ENCODE results near the gene ACVR1. TPM values are rescaled to one million over a fixed set of nuclear protein-coding genes. Genes with fewer than 3 reads are reported as not detected.

ACVR1 gene
- total and polyA plus RNA-seq, 9 of the 15 experiments (the other 6 are each of a cell fraction or from before 2014, with no cell fraction given), result 3.8 to 14.3 (median 6.9) TPM

- TF ChIP-seq, protein P1, sequence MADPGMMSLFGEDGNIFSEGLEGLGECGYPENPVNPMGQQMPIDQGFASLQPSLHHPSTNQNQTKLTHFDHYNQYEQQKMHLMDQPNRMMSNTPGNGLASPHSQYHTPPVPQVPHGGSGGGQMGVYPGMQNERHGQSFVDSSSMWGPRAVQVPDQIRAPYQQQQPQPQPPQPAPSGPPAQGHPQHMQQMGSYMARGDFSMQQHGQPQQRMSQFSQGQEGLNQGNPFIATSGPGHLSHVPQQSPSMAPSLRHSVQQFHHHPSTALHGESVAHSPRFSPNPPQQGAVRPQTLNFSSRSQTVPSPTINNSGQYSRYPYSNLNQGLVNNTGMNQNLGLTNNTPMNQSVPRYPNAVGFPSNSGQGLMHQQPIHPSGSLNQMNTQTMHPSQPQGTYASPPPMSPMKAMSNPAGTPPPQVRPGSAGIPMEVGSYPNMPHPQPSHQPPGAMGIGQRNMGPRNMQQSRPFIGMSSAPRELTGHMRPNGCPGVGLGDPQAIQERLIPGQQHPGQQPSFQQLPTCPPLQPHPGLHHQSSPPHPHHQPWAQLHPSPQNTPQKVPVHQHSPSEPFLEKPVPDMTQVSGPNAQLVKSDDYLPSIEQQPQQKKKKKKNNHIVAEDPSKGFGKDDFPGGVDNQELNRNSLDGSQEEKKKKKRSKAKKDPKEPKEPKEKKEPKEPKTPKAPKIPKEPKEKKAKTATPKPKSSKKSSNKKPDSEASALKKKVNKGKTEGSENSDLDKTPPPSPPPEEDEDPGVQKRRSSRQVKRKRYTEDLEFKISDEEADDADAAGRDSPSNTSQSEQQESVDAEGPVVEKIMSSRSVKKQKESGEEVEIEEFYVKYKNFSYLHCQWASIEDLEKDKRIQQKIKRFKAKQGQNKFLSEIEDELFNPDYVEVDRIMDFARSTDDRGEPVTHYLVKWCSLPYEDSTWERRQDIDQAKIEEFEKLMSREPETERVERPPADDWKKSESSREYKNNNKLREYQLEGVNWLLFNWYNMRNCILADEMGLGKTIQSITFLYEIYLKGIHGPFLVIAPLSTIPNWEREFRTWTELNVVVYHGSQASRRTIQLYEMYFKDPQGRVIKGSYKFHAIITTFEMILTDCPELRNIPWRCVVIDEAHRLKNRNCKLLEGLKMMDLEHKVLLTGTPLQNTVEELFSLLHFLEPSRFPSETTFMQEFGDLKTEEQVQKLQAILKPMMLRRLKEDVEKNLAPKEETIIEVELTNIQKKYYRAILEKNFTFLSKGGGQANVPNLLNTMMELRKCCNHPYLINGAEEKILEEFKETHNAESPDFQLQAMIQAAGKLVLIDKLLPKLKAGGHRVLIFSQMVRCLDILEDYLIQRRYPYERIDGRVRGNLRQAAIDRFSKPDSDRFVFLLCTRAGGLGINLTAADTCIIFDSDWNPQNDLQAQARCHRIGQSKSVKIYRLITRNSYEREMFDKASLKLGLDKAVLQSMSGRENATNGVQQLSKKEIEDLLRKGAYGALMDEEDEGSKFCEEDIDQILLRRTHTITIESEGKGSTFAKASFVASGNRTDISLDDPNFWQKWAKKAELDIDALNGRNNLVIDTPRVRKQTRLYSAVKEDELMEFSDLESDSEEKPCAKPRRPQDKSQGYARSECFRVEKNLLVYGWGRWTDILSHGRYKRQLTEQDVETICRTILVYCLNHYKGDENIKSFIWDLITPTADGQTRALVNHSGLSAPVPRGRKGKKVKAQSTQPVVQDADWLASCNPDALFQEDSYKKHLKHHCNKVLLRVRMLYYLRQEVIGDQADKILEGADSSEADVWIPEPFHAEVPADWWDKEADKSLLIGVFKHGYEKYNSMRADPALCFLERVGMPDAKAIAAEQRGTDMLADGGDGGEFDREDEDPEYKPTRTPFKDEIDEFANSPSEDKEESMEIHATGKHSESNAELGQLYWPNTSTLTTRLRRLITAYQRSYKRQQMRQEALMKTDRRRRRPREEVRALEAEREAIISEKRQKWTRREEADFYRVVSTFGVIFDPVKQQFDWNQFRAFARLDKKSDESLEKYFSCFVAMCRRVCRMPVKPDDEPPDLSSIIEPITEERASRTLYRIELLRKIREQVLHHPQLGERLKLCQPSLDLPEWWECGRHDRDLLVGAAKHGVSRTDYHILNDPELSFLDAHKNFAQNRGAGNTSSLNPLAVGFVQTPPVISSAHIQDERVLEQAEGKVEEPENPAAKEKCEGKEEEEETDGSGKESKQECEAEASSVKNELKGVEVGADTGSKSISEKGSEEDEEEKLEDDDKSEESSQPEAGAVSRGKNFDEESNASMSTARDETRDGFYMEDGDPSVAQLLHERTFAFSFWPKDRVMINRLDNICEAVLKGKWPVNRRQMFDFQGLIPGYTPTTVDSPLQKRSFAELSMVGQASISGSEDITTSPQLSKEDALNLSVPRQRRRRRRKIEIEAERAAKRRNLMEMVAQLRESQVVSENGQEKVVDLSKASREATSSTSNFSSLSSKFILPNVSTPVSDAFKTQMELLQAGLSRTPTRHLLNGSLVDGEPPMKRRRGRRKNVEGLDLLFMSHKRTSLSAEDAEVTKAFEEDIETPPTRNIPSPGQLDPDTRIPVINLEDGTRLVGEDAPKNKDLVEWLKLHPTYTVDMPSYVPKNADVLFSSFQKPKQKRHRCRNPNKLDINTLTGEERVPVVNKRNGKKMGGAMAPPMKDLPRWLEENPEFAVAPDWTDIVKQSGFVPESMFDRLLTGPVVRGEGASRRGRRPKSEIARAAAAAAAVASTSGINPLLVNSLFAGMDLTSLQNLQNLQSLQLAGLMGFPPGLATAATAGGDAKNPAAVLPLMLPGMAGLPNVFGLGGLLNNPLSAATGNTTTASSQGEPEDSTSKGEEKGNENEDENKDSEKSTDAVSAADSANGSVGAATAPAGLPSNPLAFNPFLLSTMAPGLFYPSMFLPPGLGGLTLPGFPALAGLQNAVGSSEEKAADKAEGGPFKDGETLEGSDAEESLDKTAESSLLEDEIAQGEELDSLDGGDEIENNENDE (IDR thresholded peaks at IDR 0.05; ENCODE audit: low read depth, low read length), result no peak
- no peak for TF ChIP-seq NEUROD1 (IDR thresholded peaks at IDR 0.05; ENCODE audit: borderline replicate concordance, low read depth, low read length, partially characterized antibody)
- TF ChIP-seq FOXJ2 (tag; IDR thresholded peaks at IDR 0.05), result no peak
- TF ChIP-seq SPI1 (IDR thresholded peaks at IDR 0.05; ENCODE audit: borderline replicate concordance, low read depth, low read length), result no peak
- no peak for TF ChIP-seq ZBED1 (IDR thresholded peaks at IDR 0.05)
- TF ChIP-seq PKNOX1 (IDR thresholded peaks at IDR 0.05), result no peak
- TF ChIP-seq TCF7L2 (IDR thresholded peaks at IDR 0.05; ENCODE audit: low read depth, low read length), result no peak
- TF ChIP-seq, protein P2, sequence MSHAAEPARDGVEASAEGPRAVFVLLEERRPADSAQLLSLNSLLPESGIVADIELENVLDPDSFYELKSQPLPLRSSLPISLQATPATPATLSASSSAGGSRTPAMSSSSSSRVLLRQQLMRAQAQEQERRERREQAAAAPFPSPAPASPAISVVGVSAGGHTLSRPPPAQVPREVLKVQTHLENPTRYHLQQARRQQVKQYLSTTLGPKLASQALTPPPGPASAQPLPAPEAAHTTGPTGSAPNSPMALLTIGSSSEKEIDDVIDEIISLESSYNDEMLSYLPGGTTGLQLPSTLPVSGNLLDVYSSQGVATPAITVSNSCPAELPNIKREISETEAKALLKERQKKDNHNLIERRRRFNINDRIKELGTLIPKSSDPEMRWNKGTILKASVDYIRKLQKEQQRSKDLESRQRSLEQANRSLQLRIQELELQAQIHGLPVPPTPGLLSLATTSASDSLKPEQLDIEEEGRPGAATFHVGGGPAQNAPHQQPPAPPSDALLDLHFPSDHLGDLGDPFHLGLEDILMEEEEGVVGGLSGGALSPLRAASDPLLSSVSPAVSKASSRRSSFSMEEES (CRISPR knock-in tag; IDR thresholded peaks at IDR 0.05), result no peak
- TF ChIP-seq ZNF41 (CRISPR knock-in tag; conservative IDR thresholded peaks at IDR 0.05), result no peak
- peak; percentile 83 for TF ChIP-seq HDAC3 (IDR thresholded peaks at IDR 0.05; ENCODE audit: borderline replicate concordance, partially characterized antibody)
These were observed 23.2 kb upstream of the ACVR1 start (continued) for GRCh38 chr2:157899125-157899839.

Measured in K562 (cell line).